Activated CD4-positive, alpha-beta T cell treated with anti-CD3 and anti-CD28 coated beads, Interleukin-2, amount 50 U/mL, for 48 hours (primary cell): ENCODE data around the gene VAPB.

Source experiments
- DNase-seq, 2 experiments: peaks; one replicate each; pipeline ENCODE4 v3.0.0-alpha.2; 2020

Gene VAPB

GRCh38 chr20:58486207-58486606, 97.2 kb downstream of the VAPB start:
- no peak for DNase-seq

DNA sequence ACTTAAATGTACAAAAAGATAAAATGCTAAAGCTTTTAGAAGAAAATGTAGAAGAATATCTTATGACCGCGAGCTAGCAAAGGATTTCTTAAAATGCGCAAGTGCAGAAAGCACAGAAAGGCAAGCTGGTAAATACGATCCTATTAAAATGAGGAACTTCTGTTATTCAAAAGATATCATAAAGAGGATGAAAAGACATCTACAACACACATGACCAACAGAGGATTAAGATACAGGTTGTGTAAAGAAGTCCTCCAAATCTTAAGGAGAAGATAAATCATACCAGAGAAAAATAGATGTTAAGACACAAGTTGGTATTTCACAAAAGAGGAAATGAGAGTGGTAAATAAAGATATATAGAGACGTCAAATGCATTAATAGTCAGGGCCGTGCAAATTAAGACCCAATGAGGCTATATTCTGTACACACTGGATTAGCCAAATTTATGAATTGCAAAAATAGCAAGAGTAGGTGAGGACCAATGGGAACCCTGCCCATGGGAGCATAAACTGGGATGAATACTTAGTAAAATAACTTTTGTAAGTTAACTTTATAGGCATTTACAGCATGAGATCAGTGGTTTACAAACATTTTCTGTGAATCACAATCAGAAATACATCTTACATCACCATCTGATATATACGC, 103.2 kb downstream of the VAPB start:
- no peak for DNase-seq

DNA sequence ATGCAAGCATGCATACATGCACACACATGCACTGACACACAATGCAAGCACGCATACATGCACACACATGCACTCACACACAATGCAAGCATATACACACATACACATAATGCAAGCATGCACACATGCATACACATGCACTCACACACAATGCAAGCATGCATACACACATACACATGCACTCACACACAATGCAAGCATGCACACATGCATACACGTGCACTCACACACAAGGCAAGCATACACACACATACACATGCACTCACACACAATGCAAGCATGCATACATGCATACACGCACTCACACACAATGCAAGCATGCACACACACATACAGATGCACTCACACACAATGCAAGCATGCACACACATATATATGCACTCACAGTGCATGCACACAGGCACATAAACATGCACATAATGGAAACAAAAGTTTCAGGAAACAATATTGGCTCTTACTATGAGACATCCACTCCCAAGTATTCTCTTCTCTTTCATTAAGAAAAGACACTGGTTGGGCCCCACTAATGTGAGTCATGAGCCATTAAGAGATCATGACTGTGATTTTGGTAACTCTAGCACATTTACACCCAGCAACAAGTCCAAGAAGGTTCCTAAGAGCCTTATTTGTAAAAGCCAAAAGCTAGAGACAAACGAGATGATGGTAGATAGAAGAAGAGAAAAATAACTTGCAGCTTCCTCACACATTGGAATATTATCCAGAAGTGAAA, 103.9 kb downstream of the VAPB start:
- DNase-seq = no peak

- no peak for DNase-seq
Measured at GRCh38 chr20:58494923-58495622, 106.0 kb downstream of the VAPB start.

- no peak for DNase-seq
Measured at GRCh38 chr20:58495623-58496428, 106.8 kb downstream of the VAPB start.

DNA sequence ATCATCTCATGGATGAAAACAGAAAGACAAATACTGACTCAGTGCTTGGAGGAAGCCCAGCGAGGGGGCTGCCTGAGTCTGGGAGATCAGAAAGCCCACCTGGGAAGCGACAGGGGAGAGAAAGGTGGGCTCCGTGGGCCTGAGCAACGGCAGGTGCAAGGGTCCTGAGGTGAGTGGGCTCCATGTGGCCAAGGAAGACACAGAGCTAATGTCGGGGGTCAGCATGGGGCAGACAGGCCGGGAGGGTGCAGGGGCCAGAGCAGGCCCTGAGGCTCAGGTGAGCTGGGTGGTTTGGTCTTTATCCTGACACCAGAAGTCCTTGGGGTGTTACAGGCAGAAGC, 107.4 kb downstream of the VAPB start:
- DNase-seq = no peak

DNA sequence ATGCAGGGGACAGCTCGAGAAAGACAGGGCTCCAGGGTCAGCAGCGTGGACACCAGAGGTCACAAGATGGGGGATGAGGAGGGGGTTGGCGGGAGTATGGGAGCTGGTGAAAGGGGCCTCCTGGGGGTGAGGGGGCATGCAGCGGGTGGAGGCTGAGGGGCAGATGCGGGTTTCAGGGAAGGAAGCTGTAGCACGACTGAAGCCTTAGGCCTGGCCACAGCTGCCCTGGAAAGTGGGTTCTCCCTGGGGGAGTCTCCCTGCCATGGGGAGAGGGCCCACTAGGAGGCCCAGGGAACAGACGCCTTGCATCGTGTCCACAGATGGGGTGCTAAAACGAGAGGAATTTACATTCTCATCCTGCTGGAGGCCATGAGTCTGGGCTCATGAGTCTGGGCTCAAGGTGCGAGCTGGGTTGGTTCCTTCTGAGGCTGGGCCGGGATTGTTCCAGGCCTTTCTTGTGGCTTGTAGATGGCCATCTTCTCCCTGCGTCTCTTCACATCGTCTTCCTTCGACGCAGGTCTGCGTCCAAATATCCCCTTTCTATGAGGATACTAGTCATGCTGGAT, 108.1 kb downstream of the VAPB start:
- no peak for DNase-seq

DNA sequence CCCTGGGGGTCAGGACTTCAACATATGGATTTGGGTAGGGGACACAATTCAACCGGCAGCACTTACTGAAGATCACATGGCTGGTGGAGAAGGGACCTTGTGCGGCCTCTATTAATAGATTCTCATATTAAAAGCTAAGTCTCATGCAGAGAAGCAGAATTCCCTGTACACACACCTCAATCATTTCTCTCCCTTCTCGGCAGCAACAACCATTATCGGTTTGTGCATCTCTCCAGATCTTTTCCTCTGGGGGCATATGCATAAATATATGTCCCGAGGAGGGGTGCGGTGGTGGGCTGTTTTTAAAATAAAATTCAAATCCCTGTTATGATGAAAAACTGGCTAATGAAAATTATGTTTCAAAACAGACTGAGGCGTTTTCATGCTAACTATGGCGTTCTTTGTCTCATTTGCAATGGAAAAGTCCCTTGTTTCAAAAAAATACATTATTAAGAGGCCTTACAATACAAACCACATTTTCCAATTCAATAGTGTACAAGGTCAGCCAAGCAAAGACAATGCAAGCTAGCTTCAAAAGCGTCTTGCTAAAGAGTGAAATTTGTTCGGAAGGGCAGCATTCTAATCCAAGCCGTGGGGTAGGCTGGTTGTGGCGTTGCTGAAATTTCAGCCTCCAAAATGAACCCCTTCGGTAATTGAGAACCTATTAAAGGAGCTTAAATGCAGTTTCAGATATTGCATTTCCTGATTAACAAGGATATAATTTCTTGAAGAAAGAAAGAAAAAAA, 108.9 kb downstream of the VAPB start:
- no peak for DNase-seq

GRCh38 chr20:58498470-58499068, 109.5 kb downstream of the VAPB start:
- no peak for DNase-seq

GRCh38 chr20:58500256-58500655, 111.2 kb downstream of the VAPB start:
- DNase-seq = no peak
